HG03354 (cell line): Measurements from ENCODE around the gene ZNF594.
"Not testable (repeated sequence)": the region's sequence is repeated elsewhere in the genome, so short reads cannot be mapped to it uniquely, and the experiment has no call there.

Experiments
- ATAC-seq: cut with Tn5 transposase; IDR thresholded peaks from one replicate; pipeline ENCODE4 v1.9.1; 2021; ENCODE audit warnings: mild to moderate bottlenecking; ENCODE audit not compliant: unreplicated experiment, poor library complexity, severe bottlenecking

Gene ZNF594

GRCh38 chr17:5138198-5138544 is 53.5 kb downstream of the ZNF594 start:
- not testable (repeated sequence) for ATAC-seq

- ATAC-seq, result not testable (repeated sequence)
Observed at GRCh38 chr17:5137511-5138197, 54.0 kb downstream of the ZNF594 start.

GRCh38 chr17:5136580-5137412 is 54.9 kb downstream of the ZNF594 start:
- not testable (repeated sequence) for ATAC-seq

- ATAC-seq, result no peak
Observed at GRCh38 chr17:5135726-5136579, 55.7 kb downstream of the ZNF594 start.

GRCh38 chr17:5135131-5135712 is 56.4 kb downstream of the ZNF594 start:
- not testable (repeated sequence) for ATAC-seq

GRCh38 chr17:5134571-5134970 is 57.1 kb downstream of the ZNF594 start:
- ATAC-seq, result not testable (repeated sequence)

GRCh38 chr17:5133961-5134360 is 57.7 kb downstream of the ZNF594 start:
- not testable (repeated sequence) for ATAC-seq

GRCh38 chr17:5133311-5133710 is 58.4 kb downstream of the ZNF594 start:
- no peak for ATAC-seq

- not testable (repeated sequence) for ATAC-seq
Observed at GRCh38 chr17:5132503-5133225, 59.0 kb downstream of the ZNF594 start.

- ATAC-seq, result not testable (repeated sequence)
Observed at GRCh38 chr17:5131799-5132502, 59.7 kb downstream of the ZNF594 start.

GRCh38 chr17:5131146-5131715 is 60.4 kb downstream of the ZNF594 start:
- ATAC-seq, result no peak

- not testable (repeated sequence) for ATAC-seq
Observed at GRCh38 chr17:5130687-5131086, 61.0 kb downstream of the ZNF594 start.

GRCh38 chr17:5130261-5130660 is 61.4 kb downstream of the ZNF594 start:
- ATAC-seq, result not testable (repeated sequence)

- not testable (repeated sequence) for ATAC-seq
Observed at GRCh38 chr17:5129770-5130169, 61.9 kb downstream of the ZNF594 start.
